Fibroblast of villous mesenchyme (primary cell): ENCODE data around the gene TATDN3. TPM values are rescaled to one million over a fixed set of nuclear protein-coding genes. Genes with fewer than 3 reads are reported as not detected.

ENCODE experiments used
- DNase-seq: peaks from one replicate; pipeline ENCODE4 v3.0.0-alpha.2; 2010; ENCODE audit warnings: low read depth
- H3K4me3 ChIP-seq: 2 replicates; pipeline ENCODE4 v1.5.1; 2011; ENCODE audit warnings: low read depth, mild to moderate bottlenecking, low read length
- CTCF ChIP-seq: IDR thresholded peaks from 2 replicates; pipeline ENCODE4 v1.5.1; 2012; ENCODE audit warnings: low read depth, mild to moderate bottlenecking, low read length; ENCODE audit not compliant: insufficient read depth
- total RNA-seq: library from RNA; depleted of rRNA; stranded (reverse); fragments of >200 nt; gene quantifications from 2 replicates; pipeline ENCODE4 v1.2.3, GENCODE V29; 2012

Gene TATDN3
- total RNA-seq, 1 donor: 15.5 TPM

- TF ChIP-seq CTCF: no peak
- no peak within 1 kb of the TSS for H3K4me3 ChIP-seq
- no peak for DNase-seq
These were observed 55.9 kb downstream of the TATDN3 start, which contains the start of gene SPATA45 for GRCh38 chr1:212847549-212847948. Gene SPATA45, minus strand, starts transcription at chr1:212847649. Its CDS starts 11,500 bp downstream, at chr1:212836149.

- H3K4me3 ChIP-seq: no peak overlapping the region
- DNase-seq: no peak
- TF ChIP-seq CTCF: no peak
These were observed 60.5 kb downstream of the TATDN3 start for GRCh38 chr1:212852105-212852688.

- H3K4me3 ChIP-seq: no peak overlapping the region
- no peak for TF ChIP-seq CTCF
- no peak for DNase-seq
These were observed 62.0 kb downstream of the TATDN3 start for GRCh38 chr1:212853658-212854057.

- no peak for TF ChIP-seq CTCF
- no peak for DNase-seq
These were observed 65.1 kb downstream of the TATDN3 start for GRCh38 chr1:212856755-212857154.

GRCh38 chr1:212857992-212858460 lies 66.3 kb downstream of the TATDN3 start, which contains the start of gene FLVCR1:
Gene FLVCR1, plus strand, starts transcription at chr1:212858275. Its CDS starts 178 bp downstream, at chr1:212858453.
- peak within 1 kb of the TSS; percentile 78 for H3K4me3 ChIP-seq
- TF ChIP-seq CTCF: no peak
- peak; percentile 97 for DNase-seq

More at GRCh38 chr1:212856755-212857154, 65.1 kb downstream of the TATDN3 start:
- peak overlapping the region; percentile 78 for H3K4me3 ChIP-seq

- peak overlapping the region; percentile 78 for H3K4me3 ChIP-seq
- DNase-seq: peak; percentile 45
- TF ChIP-seq CTCF: no peak
These were observed 67.0 kb downstream of the TATDN3 start for GRCh38 chr1:212858461-212859265.
